Activated T-cell treated with anti-CD3 and anti-CD28 coated beads for 48 hours (primary cell): Measurements from ENCODE around the gene A4GALT.
"Not testable (repeated sequence)": the region's sequence is repeated elsewhere in the genome, so short reads cannot be mapped to it uniquely, and the experiment has no call there.

ENCODE experiments used
- DNase-seq: peaks from one replicate; pipeline ENCODE4 v3.0.0-alpha.2; 2020; ENCODE audit warnings: low read depth

Gene A4GALT

DNA sequence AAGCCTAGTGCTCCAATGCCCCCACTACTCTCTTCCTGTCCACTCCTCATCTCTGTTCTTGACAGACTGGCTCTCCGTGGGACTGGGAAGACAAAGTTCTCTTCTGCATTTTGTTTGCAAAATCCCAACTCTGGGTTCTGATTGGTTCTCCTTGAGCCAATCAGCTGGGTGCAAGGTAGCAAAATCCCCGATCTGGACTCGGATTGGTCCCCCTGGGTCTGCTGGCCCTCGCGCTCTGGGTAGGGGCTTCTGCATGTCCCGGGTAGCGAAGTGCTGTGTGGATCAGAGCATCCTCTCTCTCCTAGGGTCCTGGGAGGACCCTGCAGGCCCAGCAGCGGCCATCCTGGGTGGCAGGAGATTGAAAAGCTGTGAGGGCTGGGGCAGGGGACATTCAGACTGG lies 22.3 kb upstream of the A4GALT start:
- no peak for DNase-seq

DNA sequence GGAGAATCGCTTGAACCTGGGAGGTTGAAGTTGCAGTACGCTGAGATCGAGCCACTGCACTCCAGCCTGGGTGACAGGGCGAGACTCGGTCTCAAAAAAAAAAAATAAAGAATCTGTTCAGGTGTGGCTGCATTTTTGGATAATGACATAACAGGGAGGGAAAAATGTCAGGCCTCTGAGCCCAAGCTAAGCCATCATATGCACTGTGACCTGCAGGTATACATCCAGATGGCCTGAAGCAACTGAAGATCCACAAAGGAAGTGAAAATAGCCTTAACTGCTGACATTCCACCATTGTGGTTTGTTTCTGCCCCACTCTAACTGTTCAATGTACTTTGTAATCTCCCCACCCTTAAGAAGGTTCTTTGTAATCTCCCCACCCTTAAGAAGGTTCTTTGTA lies 19.6 kb upstream of the A4GALT start:
- not testable (repeated sequence) for DNase-seq

DNA sequence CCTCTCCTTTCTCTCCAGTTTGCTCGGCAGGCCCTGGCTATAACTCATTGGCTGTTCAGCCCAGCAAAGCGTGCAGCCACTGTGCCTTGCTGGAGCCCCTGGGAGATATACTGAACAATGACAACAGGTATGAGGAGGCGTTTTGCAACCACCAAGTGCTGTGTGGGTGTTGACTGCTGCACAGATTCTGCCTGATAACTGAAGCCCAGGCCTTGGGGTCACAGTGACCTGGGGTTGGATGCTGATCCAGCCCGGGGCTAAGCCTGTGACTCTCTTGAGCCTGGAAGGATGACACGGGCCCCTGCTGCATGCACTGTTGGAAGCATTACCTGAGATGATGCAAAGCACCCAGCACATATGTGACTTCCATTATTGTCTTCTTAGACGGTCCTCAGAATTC lies 13.7 kb upstream of the A4GALT start:
- no peak for DNase-seq

DNA sequence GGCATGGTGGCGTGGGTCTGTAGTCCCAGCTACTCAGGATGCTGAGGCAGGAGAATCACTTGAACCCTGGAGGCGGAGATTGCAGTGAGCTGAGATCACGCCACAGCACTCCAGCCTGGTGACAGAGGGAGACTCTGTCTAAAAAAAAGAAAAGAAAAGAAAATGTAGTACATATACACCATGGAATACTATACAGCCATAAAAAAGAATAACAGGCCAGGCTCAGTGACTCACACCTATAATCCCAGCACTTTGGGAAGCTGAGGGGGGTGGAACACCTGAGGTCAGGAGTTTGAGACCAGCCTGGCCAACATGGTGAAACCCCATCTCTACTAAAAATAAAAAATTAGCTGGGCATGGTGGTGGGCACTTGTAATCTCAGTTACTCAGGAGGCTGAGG lies 12.7 kb upstream of the A4GALT start:
- DNase-seq = not testable (repeated sequence)

DNA sequence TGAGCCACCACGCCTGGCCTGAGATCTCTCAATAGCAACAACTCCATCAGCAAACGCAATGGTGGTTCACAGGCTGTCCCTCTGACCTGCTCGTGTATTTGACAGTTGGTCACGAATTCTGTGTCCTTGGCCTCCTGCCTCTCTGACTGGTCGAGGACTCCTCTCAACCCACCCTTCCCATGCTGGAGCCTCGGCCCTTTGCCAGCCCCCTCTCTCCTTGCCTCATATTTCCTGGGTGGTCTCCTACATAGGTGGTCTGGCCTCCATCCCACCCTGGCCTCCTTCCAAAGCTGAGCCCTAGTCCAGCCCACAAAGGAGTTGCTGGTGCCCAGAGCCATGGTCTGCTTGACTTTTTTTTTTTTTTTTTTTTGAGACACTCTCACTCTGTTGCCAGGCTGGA lies 11.4 kb upstream of the A4GALT start:
- DNase-seq = no peak

DNA sequence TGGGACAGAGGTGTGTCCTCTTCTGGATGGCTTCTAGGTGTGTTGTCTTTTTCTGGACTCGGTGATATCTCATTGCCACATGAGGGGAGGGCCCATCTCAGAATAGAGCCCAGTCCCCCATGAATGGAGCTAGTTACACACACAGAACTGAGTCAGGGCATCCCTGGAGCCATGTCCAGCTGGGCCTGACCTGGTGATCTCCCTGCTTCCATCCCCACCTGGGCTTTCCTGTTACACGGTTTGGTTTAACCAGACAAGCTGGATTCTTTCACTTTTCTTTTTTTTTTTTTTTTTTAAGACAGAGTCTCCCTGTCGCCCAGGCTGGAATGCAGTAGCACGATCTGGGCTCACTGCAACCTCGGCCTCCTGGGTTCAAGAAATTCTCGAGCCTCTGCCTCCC lies 6.1 kb upstream of the A4GALT start:
- DNase-seq = no peak

DNA sequence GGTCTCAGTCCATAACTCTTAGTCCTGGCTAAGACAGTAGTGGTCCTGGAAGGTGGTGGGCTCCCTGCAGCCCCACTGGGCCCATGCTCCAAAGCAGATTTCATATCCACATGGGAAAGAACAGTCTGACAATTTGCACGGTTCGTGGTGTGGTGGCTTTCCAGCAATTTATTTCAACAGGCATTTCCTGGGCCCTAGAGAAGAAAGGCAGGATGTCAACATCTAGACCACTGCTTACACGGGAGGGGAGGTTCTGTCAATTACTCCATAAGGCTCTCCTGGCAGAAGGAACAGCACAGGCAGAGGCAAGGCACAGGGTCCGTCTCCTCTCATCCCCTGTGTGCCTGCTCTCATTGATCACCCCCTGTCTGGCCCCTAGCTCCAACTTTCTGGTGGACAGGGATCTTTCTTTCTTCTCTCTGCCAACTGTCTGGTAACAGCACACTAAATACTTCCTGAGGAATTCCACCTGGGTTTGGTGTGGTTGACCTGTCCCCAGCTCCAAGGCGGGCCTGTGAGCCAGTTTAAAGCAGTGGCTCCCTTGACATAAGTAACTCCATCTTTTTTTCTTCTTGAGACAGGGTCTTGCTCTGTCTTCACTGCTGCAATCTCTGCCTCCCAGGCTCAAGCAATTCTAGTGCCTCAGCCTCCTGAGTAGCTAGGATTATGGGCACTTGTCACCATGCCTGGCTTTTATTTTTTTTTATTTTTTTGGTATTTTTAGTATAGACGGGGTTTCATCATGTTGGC lies 5.1 kb upstream of the A4GALT start:
- DNase-seq = no peak

DNA sequence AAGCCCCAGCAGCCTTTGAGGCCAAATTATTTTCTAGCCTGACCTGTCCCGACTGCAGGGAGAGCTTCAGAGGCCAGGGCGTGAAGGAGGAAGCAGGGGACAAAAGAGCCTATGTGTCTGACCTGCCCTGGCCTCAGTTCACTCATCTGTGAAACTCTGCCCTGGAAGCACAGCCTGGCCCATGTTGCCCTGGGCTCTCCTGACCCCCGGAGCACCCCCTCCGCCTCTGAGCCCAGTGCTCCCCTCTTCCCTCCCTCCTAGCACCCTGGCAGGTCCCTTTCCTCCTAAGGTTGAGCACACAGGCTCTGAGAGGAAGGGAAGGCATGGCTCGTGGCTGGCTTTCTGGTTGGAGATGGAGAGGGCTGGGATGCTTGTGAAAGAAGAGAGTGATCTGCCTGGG lies 3.4 kb upstream of the A4GALT start:
- no peak for DNase-seq

DNA sequence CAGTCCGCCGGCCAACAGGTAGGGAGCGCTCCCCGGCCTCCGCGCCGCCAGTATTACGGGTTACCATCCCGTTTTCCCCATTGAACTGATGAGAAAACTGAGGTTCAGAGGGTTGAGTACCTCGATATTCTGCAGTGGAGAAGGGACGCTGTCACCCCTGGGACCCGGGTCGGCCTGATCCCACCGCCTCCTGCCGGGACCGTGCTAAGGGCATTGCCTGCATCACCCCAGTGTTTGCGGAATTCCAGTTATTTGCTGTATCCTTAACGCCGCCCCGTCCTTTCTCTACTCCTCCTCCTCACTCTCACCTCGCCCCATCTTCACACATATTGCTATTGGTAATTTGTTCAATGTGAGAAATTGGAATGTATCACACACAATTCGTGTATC lies 370 bp upstream of the A4GALT start:
- DNase-seq = no peak

DNA sequence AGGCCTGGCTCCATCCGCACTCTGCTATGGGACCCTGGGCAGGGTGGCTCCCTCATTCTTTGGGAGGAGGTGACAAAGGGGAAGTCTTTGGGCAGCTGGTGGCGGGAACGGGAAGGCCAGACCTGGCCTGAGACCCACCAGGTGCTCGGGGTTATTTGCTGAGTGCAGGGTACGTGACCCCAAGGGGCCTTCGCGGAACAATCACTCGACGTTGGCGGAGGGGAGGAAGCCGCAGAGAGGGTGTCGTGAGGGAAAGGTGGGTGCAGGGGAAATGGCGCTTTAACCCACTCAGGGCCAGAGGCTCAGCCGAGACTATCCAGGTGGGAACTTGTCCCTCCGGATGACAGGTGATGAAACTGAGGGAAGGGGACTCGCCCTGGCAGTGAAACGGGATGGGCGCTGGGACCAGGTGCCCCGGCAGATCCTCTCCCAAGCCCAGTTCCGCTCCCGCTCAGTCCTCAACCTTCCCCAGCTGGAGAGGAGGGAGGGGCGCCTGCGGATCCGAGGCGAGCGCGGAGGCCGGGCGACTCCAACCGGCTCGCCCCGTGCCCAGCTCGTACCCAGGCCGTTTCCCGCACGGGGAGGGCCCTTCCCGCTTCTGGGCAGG lies 911 bp downstream of the A4GALT start:
- no peak for DNase-seq

DNA sequence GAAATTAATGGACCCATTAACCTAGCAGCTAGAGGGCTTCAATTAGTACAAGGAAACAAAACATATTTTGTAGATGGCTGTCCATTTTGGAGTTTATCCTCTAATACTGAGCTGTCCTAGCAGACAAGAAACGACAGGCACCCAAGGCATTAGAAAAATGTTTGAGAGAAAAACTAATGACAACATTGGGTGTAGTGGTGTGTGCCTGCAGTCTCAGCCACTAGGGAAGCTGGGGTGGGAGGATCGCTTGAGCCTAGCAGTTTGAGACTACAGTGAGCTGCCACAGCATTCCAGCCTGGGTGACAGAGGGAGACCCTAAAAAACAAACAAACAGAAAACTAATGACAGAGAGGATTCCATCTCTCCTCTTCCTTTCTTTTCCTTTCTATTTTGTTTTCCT lies 1.5 kb downstream of the A4GALT start:
- no peak for DNase-seq

DNA sequence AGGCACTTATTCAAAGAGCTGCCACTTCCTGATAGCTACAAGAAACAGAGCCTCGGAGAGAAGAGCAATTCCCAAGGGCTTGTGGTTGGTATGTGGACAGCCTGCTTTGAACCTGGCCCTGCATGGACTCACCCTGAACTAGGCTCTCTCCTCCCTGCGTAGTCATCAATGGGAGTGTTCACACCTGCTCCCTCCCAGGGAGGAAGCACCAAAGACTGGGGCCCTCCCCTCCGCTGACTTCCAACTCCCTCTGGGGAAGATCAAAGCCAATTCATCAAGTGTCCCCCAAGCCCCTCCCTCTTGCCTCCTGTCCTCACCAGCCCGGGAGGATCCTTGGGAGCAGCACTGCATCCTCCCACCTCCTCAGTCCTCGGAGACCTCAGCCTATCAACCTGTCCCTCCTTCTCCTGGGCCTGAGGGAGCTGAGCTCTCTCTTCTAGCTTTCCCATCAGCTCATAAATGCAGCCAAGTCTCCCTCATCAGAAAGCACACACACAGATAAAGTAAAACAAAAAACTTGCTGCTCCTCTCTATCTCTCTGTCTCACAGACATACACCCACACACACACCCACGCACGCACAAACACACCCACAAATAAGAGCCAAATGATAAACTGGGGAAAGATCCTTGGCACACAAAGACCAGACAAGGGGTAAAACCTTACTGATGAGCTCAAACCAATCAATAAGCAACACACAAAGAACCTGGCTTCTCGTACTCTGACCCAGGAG lies 3.3 kb downstream of the A4GALT start:
- DNase-seq = no peak

DNA sequence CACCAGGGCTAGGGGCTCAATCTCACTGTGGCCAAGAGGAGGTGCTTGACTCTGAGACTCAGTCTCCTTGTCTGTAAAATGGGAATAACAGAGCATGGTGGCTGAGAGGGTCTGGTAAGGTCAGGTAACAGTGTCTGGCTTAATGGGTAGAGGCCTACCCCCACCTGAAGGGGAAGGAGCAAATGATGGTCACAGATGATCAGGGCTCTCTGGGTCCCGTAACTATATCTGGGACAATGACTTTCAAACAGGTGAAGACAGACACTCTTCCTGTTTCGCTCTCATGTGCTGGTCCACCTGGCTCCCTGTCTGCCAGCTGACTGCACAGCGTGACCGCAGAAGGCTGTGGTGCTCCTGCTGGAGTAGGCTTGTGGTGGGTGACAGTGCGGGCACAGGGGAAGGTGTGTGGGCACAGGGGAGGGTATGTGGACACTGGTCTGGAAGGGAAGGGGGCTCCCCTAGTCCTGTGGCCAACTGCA lies 4.0 kb downstream of the A4GALT start:
- DNase-seq = no peak

DNA sequence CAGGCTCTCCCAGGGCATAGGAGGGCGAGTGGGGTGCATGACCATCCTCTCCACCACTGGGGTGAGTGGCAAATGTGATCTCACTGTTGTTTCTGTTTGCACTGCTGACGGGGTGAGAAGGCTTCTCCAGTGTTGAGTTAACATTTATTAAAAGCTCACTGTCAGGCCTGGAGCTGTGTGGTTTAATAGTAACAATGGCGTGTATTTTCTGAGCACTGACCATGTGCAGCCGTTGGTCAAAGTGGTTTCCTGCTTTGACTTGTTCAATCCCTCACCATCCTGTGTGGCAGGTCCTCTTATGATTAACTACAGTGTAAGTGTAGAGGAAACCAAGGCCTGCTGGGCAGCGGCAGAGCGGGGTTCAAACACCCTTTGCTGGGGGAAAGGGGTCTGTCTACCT lies 4.4 kb downstream of the A4GALT start:
- DNase-seq = no peak

DNA sequence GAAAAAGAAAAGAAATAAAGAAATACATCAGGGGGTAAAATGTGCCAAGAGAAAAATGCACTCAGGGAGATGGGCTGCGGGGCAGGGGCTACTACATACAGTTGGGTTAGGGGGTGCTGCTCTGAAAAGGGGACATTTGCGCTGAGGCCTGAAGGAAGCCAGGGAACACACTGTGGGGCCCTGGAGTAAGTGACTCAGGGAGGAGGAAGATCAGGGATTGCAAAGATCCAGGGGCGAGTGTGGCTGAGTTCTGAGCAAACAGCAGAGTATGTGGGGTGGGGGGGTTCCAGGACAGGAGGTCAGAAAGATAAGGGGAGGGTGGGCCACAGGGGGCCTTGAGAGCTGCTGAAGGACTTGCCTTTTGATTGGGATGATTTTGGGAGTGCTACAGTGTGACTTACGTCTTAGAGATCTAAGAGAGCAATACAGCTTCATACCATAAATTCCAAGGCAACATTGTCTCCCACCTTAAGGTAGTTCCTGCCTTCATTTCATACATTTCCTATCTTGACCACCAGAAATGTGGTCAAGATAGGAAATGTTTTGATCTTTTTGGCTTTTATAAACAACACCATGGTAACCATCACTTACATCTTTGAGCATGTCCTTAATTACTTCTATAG lies 5.8 kb downstream of the A4GALT start:
- no peak for DNase-seq

DNA sequence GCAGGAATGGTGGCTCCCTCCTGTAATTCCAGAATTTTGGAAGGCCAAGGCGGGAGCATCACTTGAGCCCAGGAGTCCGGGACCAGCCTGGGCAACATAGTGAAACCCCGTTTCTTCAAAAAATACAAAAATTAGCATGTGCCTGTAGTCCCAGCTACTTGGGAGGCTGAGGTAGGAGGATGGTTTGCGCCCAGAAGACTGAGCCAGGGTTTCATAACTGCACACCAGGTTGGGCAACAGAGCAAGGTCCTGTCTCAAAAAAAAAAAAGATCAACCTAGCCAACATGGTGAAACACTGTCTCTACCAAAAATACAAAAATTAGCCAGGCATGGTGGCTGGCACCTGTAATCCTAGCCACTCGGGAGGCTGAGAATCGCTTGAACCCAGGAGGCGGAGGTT lies 6.4 kb downstream of the A4GALT start:
- no peak for DNase-seq

DNA sequence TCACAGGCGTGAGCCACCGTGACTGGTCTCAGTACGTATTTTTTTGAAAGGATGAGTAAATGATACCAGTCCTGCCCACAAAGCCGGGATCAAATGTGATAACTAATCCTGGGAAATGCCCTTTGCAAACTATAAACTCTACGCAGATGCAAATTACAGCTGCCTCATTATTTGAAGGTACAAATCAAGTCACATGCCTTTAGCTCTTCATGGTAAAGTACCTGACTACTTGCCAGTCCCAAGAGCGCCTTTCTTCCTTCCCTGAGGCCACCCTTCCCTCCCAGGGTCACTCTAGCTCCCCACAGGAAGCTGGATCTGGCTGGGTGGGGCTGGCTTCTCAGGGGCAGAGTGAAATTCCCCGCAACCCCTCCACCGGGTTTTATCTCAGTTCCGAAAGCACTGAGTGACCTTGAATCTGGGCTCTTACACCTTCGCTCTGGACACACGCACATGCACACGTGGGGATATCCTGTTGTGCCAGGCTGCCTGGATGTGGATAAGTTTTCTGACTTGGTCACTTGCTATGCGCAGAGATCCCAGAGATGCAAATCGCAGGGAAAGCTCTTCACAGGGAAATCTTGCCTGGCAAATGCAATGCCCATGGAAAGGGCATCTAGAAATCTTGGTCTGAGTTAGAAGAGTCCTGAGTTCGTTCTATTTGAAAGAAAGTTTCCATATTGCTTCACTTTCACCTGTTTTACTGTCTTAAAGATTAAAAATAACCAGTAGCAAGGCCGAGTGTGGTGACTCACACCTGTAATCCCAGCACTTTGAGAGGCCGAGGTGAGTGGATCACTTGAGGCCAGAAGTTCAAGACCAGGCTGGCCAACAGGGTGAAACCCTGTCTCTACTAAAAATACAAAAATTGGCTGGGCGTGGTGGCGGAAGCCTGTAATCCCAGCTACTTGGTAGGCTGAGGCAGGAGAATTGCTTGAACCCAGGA lies 8.5 kb downstream of the A4GALT start:
- no peak for DNase-seq

DNA sequence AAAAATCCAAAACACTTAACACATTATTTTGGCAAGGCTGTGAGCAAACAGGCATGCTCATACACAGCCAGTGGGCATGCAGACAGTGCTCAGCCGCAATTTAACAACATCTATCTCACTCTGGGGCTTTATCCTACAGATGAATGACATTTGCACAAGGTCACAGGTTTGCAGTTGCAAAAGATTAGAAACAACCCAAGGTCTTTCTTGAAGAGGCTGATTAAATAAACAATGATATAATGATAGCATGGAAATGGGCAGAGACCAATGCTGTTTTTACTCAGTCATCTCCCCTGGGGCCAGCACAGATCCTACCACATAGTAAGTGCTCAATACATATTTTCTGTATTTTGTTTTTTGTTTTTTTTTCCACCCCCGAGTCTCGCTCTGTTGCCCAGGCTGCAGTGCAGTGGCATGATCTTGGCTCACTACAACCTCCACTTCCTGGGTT lies 9.4 kb downstream of the A4GALT start:
- DNase-seq = no peak

DNA sequence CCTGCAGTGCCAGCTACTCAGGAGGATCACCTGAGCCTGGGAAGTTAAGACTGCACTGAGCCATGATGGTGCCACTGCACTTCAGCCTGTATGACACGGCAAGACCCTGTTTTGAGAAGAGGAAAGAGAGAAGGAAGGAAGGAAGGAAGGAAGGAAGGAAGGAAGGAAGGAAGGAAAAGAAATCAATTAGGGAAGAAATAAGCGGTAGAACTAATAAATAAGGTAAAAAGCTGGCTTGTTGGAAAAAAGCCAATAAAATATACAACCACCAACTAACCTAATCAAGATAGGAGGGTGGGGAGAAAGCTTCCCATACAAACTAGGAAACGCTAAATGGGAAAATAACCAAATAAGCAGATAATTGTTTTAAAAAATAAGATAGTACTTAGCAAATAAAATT lies 12.3 kb downstream of the A4GALT start:
- DNase-seq = no peak

DNA sequence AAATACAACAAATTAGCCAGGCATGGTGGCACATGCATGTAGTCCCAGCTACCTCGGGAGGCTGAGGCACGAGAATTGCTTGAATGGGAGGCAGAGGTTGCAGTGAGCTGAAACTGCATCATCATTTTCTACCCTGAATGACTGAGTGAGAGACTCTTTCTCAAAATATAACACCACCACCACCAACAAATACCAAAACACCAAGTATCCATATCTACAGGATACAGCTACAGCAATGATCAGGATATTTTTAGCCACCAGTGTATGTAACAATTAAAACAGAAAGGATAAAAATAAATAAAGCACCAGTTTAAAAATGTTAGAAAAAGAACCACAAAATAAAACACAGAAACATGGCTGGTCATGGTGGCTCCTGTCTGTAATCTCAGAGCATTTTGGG lies 13.2 kb downstream of the A4GALT start:
- DNase-seq = no peak

DNA sequence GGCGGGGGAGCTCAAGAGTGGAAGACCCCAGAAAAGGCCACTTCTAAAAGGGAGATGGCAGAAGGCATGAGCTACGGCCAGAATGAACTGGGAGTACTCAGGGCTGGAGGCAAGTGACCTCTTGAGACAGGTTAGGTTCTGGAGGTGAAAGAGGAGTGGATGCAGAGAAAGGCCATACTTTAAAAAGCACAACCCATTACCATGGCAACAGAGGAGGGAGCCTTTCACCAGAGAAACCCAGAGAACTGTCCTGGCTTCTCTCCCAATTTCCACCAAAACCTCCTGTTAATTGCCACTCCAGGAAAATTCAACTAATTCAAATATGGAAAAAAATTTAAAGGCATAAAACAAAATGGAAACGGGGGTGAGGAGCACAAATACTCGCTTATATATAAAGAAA lies 15.8 kb downstream of the A4GALT start:
- DNase-seq = no peak

DNA sequence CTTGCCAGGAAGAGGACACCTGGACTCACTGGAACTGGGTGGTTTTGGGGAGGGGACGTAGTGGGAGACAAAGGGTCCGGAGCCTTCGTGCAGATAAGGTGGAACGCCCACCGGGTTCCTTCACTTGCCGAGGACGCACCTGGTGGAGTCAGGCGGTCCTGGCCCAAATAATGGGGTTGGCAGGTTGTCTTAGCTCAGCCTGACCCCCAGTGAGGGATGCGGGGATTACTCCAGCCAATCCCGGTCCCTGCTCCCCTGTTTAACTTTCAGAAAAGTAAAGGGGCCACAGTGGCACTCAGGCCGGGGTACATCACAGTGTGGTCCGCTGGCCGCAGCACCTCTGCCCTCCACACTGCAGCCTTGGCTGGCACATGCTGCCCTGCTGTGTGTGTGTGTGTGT lies 18.0 kb downstream of the A4GALT start:
- DNase-seq = no peak
